GM06990 (cell line): ENCODE measurements around the gene PHLPP1.
"Not testable (repeated sequence)": the region's sequence is repeated elsewhere in the genome, so short reads cannot be mapped to it uniquely, and the experiment has no call there.

Experiments
- DNase-seq: peaks from one replicate; pipeline ENCODE4 v3.0.0-alpha.2; 2011; ENCODE audit not compliant: insufficient read length; ENCODE audit errors: extremely low read depth
- H3K27me3 ChIP-seq: replicated peaks from 2 replicates; pipeline ENCODE4 v1.6.0; 2011; ENCODE audit warnings: low read length; ENCODE audit not compliant: control insufficient read depth, insufficient read depth
- H3K36me3 ChIP-seq: 2 replicates; pipeline ENCODE4 v1.5.1; 2011; ENCODE audit warnings: low read length; ENCODE audit not compliant: control insufficient read depth, insufficient read depth
- H3K4me3 ChIP-seq: replicated peaks from 2 replicates; pipeline ENCODE4 v1.5.1; 2011; ENCODE audit warnings: low read depth, mild to moderate bottlenecking, control low read depth, low read length
- CTCF ChIP-seq: IDR thresholded peaks from 2 replicates; pipeline ENCODE4 v1.5.1; 2011; ENCODE audit warnings: low read length, control low read depth, mild to moderate bottlenecking, inconsistent platforms; ENCODE audit not compliant: insufficient read depth, poor library complexity, severe bottlenecking

PHLPP1 gene

GRCh38 chr18:62702259-62702658 lies 13.1 kb upstream of the PHLPP1 start:
- no peak overlapping the region for H3K4me3 ChIP-seq
- no peaks in the 10 kb centered on the region for H3K27me3 ChIP-seq
- no peak for TF ChIP-seq CTCF
- DNase-seq = no peak
- no peaks in the 10 kb centered on the region for H3K36me3 ChIP-seq

GRCh38 chr18:62706879-62707278 lies 8.5 kb upstream of the PHLPP1 start:
- H3K36me3 ChIP-seq, DNase-seq, H3K4me3 ChIP-seq, H3K27me3 ChIP-seq: not testable (repeated sequence)

GRCh38 chr18:62709908-62710307 lies 5.4 kb upstream of the PHLPP1 start:
- not testable (repeated sequence) for H3K36me3 ChIP-seq, H3K27me3 ChIP-seq, H3K4me3 ChIP-seq, DNase-seq

- DNase-seq = no peak
- Histone ChIP-seq H3K4me3 (no peak overlapping the region), H3K36me3 (no peaks in the 10 kb centered on the region), H3K27me3 (no peaks in the 10 kb centered on the region)
- no peak for TF ChIP-seq CTCF
Measured at GRCh38 chr18:62710417-62710816, 4.9 kb upstream of the PHLPP1 start.

- H3K4me3 ChIP-seq = no peak overlapping the region
- DNase-seq = no peak
- no peaks in the 10 kb centered on the region for H3K27me3 ChIP-seq
- H3K36me3 ChIP-seq = no peaks in the 10 kb centered on the region
- no peak for TF ChIP-seq CTCF
Measured at GRCh38 chr18:62711781-62712180, 3.6 kb upstream of the PHLPP1 start.

GRCh38 chr18:62713651-62714247 lies 1.6 kb upstream of the PHLPP1 start:
- TF ChIP-seq CTCF = no peak
- H3K4me3 ChIP-seq = no peak overlapping the region
- DNase-seq = no peak
- no peaks in the 10 kb centered on the region for H3K36me3 ChIP-seq
- peaks cover 3% of the 10 kb centered on the region; the same call in 1 of the 2 replicates for H3K27me3 ChIP-seq

GRCh38 chr18:62714671-62715435 lies 488 bp upstream of the PHLPP1 start:
- peak overlapping the region; percentile 76 for H3K4me3 ChIP-seq
- peak; percentile 72 for TF ChIP-seq CTCF
- H3K36me3 ChIP-seq = no peaks in the 10 kb centered on the region
- H3K27me3 ChIP-seq = peaks cover 3% of the 10 kb centered on the region; the same call in 1 of the 2 replicates
- DNase-seq = peak; percentile 88
